GM23248 (cell line): ENCODE results near the gene DOC2B.

ENCODE experiments used
- EZH2 ChIP-seq: fragments of 200-600 bp; sonication (generic); IDR thresholded peaks from 2 replicates; pipeline ENCODE4 v1.6.1; 2018; ENCODE audit warnings: antibody characterized with exemption, mild to moderate bottlenecking; ENCODE audit not compliant: insufficient read depth, poor library complexity, severe bottlenecking
- EZH2phosphoT487 ChIP-seq: fragments of 200-600 bp; sonication (generic); IDR thresholded peaks from 2 replicates; pipeline ENCODE4 v1.6.1; 2018; ENCODE audit warnings: antibody characterized with exemption, moderate library complexity, mild to moderate bottlenecking, low read depth; ENCODE audit not compliant: insufficient read depth

GRCh38 chr17:205817-206216 is 24.4 kb upstream of the DOC2B start:
- no peak for TF ChIP-seq EZH2phosphoT487
- TF ChIP-seq EZH2: no peak
